ENCODE measurements around the gene GALNT2. TPM values are rescaled to one million over a fixed set of nuclear protein-coding genes. Genes with fewer than 3 reads are reported as not detected.

Gene GALNT2
- total and polyA plus RNA-seq, 2 donors from 2014 or later: 20.2 to 59.2 TPM

GRCh38 chr1:230077436-230078213 is 10.6 kb downstream of the GALNT2 start:
- Histone ChIP-seq H3K27ac (ENCODE audit: low read depth in 2 of 2, low read length in 2 of 2) (no peak overlapping the region), H3K27me3 (ENCODE audit: control insufficient read depth, insufficient read depth, low read length) (no peaks in the 10 kb centered on the region), H3K36me3 (ENCODE audit: control insufficient read depth in 2 of 3, insufficient read depth in 3 of 3, low read length in 3 of 3) (peaks cover 0 to 10% (median 0%) of the 10 kb centered on the region in 3 donors), H3K9me3 (ENCODE audit: control insufficient read depth in 2 of 3, insufficient read depth in 1 of 3, low read length in 3 of 3) (no peaks in the 10 kb centered on the region), H3K4me3 (ENCODE audit: low read length in 3 of 3) (no peak overlapping the region), H3K4me1 (ENCODE audit: control insufficient read depth in 2 of 3, insufficient read depth in 2 of 3, low read depth in 1 of 3, low read length in 3 of 3) (peaks cover 0 to 15% (median 2%) of the 10 kb centered on the region in 3 donors), H3K9ac (ENCODE audit: low read length in 3 of 3) (no peak overlapping the region)
- intact Hi-C loops (cut with DNase I): no loop called here
- DNase-seq: no peak
- TF ChIP-seq, protein P1, sequence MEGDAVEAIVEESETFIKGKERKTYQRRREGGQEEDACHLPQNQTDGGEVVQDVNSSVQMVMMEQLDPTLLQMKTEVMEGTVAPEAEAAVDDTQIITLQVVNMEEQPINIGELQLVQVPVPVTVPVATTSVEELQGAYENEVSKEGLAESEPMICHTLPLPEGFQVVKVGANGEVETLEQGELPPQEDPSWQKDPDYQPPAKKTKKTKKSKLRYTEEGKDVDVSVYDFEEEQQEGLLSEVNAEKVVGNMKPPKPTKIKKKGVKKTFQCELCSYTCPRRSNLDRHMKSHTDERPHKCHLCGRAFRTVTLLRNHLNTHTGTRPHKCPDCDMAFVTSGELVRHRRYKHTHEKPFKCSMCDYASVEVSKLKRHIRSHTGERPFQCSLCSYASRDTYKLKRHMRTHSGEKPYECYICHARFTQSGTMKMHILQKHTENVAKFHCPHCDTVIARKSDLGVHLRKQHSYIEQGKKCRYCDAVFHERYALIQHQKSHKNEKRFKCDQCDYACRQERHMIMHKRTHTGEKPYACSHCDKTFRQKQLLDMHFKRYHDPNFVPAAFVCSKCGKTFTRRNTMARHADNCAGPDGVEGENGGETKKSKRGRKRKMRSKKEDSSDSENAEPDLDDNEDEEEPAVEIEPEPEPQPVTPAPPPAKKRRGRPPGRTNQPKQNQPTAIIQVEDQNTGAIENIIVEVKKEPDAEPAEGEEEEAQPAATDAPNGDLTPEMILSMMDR (IDR thresholded peaks at IDR 0.05; ENCODE audit: borderline replicate concordance, extremely low read depth, insufficient read depth): no peak
- FAIRE-seq: no peak

- TF ChIP-seq, protein P1 (IDR thresholded peaks at IDR 0.05; ENCODE audit: borderline replicate concordance, extremely low read depth, insufficient read depth): no peak
- H3K9me3 ChIP-seq (ENCODE audit: control insufficient read depth in 2 of 3, insufficient read depth in 1 of 3, low read length in 3 of 3): no peaks in the 10 kb centered on the region
- H3K36me3 ChIP-seq (ENCODE audit: control insufficient read depth in 2 of 3, insufficient read depth in 3 of 3, low read length in 3 of 3): peaks cover 0 to 10% (median 0%) of the 10 kb centered on the region in 3 donors
- peaks cover 0 to 2% (median 0%) of the 10 kb centered on the region in 3 donors for H3K4me1 ChIP-seq (ENCODE audit: control insufficient read depth in 2 of 3, insufficient read depth in 2 of 3, low read depth in 1 of 3, low read length in 3 of 3)
- DNase-seq: no peak
- no peak overlapping the region for H3K27ac ChIP-seq (ENCODE audit: low read depth in 2 of 2, low read length in 2 of 2)
- no peak overlapping the region for H3K9ac ChIP-seq (ENCODE audit: low read length in 3 of 3)
- intact Hi-C loops (cut with DNase I): no loop called here
- no peaks in the 10 kb centered on the region for H3K27me3 ChIP-seq (ENCODE audit: control insufficient read depth, insufficient read depth, low read length)
- no peak for FAIRE-seq
- no peak overlapping the region for H3K4me3 ChIP-seq (ENCODE audit: low read length in 3 of 3)
These were observed 12.4 kb downstream of the GALNT2 start for GRCh38 chr1:230079199-230080024.

DNA sequence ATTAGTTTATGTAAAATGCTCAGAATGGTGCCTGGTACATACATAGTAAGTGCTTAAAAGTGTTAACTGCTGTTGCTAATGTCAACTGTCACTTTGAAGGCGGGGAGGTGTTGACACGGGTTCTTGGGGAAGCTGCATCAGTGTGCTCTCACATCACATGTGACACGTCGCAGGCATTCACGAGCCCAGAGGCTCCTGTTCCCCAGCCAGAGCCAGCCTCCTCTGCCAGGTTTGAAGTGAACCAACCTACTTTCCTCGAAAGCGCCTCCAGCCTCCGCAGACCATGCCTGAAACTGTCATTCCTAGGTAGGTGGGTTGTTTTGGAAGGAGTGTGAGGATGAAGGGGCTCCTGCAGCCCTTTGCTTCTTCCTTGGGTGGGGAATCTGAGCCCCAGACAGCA is 13.8 kb downstream of the GALNT2 start:
- H3K27ac ChIP-seq (ENCODE audit: low read depth in 2 of 2, low read length in 2 of 2): no peak overlapping the region
- peaks cover 0 to 5% (median 0%) of the 10 kb centered on the region in 3 donors for H3K4me1 ChIP-seq (ENCODE audit: control insufficient read depth in 2 of 3, insufficient read depth in 2 of 3, low read depth in 1 of 3, low read length in 3 of 3)
- TF ChIP-seq, protein P1 (IDR thresholded peaks at IDR 0.05; ENCODE audit: borderline replicate concordance, extremely low read depth, insufficient read depth): no peak
- FAIRE-seq: no peak
- DNase-seq: no peak
- peaks cover 0 to 10% (median 0%) of the 10 kb centered on the region in 3 donors for H3K36me3 ChIP-seq (ENCODE audit: control insufficient read depth in 2 of 3, insufficient read depth in 3 of 3, low read length in 3 of 3)
- intact Hi-C loops (cut with DNase I): no loop called here
- H3K4me3 ChIP-seq (ENCODE audit: low read length in 3 of 3): no peak overlapping the region
- H3K9me3 ChIP-seq (ENCODE audit: control insufficient read depth in 2 of 3, insufficient read depth in 1 of 3, low read length in 3 of 3): no peaks in the 10 kb centered on the region
- H3K27me3 ChIP-seq (ENCODE audit: control insufficient read depth, insufficient read depth, low read length): no peaks in the 10 kb centered on the region
- no peak overlapping the region for H3K9ac ChIP-seq (ENCODE audit: low read length in 3 of 3)

All from kidney (tissue), 14 donors.